GM12878 (cell line): Measurements from ENCODE around the gene EPOP. TPM values are rescaled to one million over a fixed set of nuclear protein-coding genes. Genes with fewer than 3 reads are reported as not detected.

Experiments
- DPF2 ChIP-seq: fragments of 450-650 bp; IDR thresholded peaks from 2 replicates; pipeline ENCODE4 v1.6.1; 2017; ENCODE audit warnings: mild to moderate bottlenecking
- ELK1 ChIP-seq: IDR thresholded peaks from 2 replicates; pipeline ENCODE4 v1.6.1; 2012; ENCODE audit warnings: low read depth, low read length, improper control_type of control experiment
- EP300 ChIP-seq, 2 experiments: fragments of 150-350 bp in 1 of 2; IDR thresholded peaks; 2 replicates each; pipeline ENCODE4 v1.6.1; 2011 to 2012; ENCODE audit warnings: low read depth in 2 of 2, low read length in 2 of 2, borderline replicate concordance in 1 of 2, improper control_type of control experiment in 1 of 2, inconsistent platforms in 1 of 2; ENCODE audit not compliant: control insufficient read depth in 1 of 2
- EZH2 ChIP-seq: IDR thresholded peaks from 2 replicates; pipeline ENCODE4 v1.6.1; 2012; ENCODE audit warnings: low read depth, mild to moderate bottlenecking, control low read depth, inconsistent platforms, low read length, borderline replicate concordance; ENCODE audit not compliant: control insufficient read depth
- GATAD2B ChIP-seq: fragments of 450-650 bp; conservative IDR thresholded peaks from 2 replicates; pipeline ENCODE4 v1.6.1; 2017; ENCODE audit warnings: low read depth, mild to moderate bottlenecking, moderate library complexity
- JUNB ChIP-seq: IDR thresholded peaks from 2 replicates; pipeline ENCODE4 v1.6.1; 2016; ENCODE audit warnings: antibody characterized with exemption, mild to moderate bottlenecking
- KAT2A ChIP-seq: conservative IDR thresholded peaks from 2 replicates; pipeline ENCODE4 v1.6.1; 2011; ENCODE audit warnings: low read depth, low read length; ENCODE audit not compliant: control insufficient read depth
- NKRF ChIP-seq: fragments of 450-650 bp; conservative IDR thresholded peaks from 2 replicates; pipeline ENCODE4 v1.6.1; 2017; ENCODE audit warnings: mild to moderate bottlenecking, moderate library complexity
- PBX3 ChIP-seq: IDR thresholded peaks from 2 replicates; pipeline ENCODE4 v1.6.1; 2011; ENCODE audit warnings: mild to moderate bottlenecking, low read depth, low read length, moderate library complexity; ENCODE audit not compliant: insufficient replicate concordance
- RELB ChIP-seq: fragments of 450-650 bp; IDR thresholded peaks from 2 replicates; pipeline ENCODE4 v1.6.1; 2017; ENCODE audit warnings: low read depth, mild to moderate bottlenecking, moderate library complexity
- RUNX3 ChIP-seq: IDR thresholded peaks from 2 replicates; pipeline ENCODE4 v1.6.1; 2012; ENCODE audit warnings: low read length, inconsistent platforms
- SP1 ChIP-seq: IDR thresholded peaks from one replicate; pipeline ENCODE4 v1.6.1; 2011; ENCODE audit warnings: low read depth, low read length
- TCF3 ChIP-seq: IDR thresholded peaks from 2 replicates; pipeline ENCODE4 v1.6.1; 2012; ENCODE audit warnings: low read depth, mild to moderate bottlenecking, low read length, borderline replicate concordance; ENCODE audit not compliant: insufficient read depth
- polyA plus RNA-seq, 11 experiments: library from polyadenylated mRNA; depleted of rRNA in 4 of 11; unstranded in 6 of 11; stranded (reverse) in 5 of 11; fragments of >200 nt; fragmentation: Nextera tagmentation in 4 of 11; fragmentation: Illumina TruSeq in 1 of 11; extraction: Ambion mirVana in 4 of 11; extraction: Trizol in 1 of 11; gene quantifications; 1 replicate in 1 of 11; 2 replicates in 10 of 11; pipeline versions ENCODE4 v1.2.1 to v1.2.3, GENCODE V29; 2011 to 2016; ENCODE audit warnings: inconsistent platforms in 2 of 11, missing spikeins in 2 of 11, low read depth in 1 of 11
- total RNA-seq, 4 experiments: library from RNA; depleted of rRNA in 3 of 4; stranded (reverse); fragments of >200 nt in 3 of 4; fragmentation: Illumina TruSeq in 1 of 4; extraction: Trizol in 1 of 4; gene quantifications; 2 replicates each; pipeline versions ENCODE4 v1.2.1 to v1.2.3, GENCODE V29; 2013 to 2021

EPOP gene
- total and polyA plus RNA-seq, 10 of the 15 experiments (the other 5 are each of a cell fraction or from before 2014, with no cell fraction given): 0.53 to 9.0 (median 3.7) TPM

- TF ChIP-seq PBX3 (no peak), DPF2 (peak; percentile 53; the same call in 1 of the 2 replicates), SP1 (peak; percentile 9), RELB (no peak), NKRF (peak; percentile 56), TCF3 (0 out of 2 replicates have a peak, but pooled peaks have one; percentile 3), RUNX3 (no peak), EZH2 (no peak), EP300 (IDR thresholded peaks at IDR 0.05; ENCODE audit: borderline replicate concordance in 1 of 2, control insufficient read depth in 1 of 2, low read depth in 2 of 2, low read length in 2 of 2) (no peak), GATAD2B (0 out of 2 replicates have a peak, but pooled peaks have one; percentile 49), JUNB (no peak), KAT2A (no peak), ELK1 (no peak)
Observed at GRCh38 chr17:38674749-38675615, at the start of gene EPOP (continued).
